HEK293T (cell line): Measurements from ENCODE around the gene BMPR1B.

ENCODE experiments used
- ARNT ChIP-seq: fragments of 450-650 bp; IDR thresholded peaks from 2 replicates; pipeline ENCODE4 v1.6.1; 2017; ENCODE audit warnings: mild to moderate bottlenecking
- BHLHE40 ChIP-seq: fragments of 450-650 bp; IDR thresholded peaks from 2 replicates; pipeline ENCODE4 v1.6.1; 2016; ENCODE audit warnings: mild to moderate bottlenecking, moderate library complexity, borderline replicate concordance
- ELF4 ChIP-seq: fragments of 450-650 bp; IDR thresholded peaks from 2 replicates; pipeline ENCODE4 v1.6.1; 2017; ENCODE audit warnings: antibody characterized with exemption
- FOXK2 ChIP-seq: fragments of 450-650 bp; IDR thresholded peaks from 2 replicates; pipeline ENCODE4 v1.6.1; 2016; ENCODE audit warnings: mild to moderate bottlenecking
- FOXM1 ChIP-seq: fragments of 450-650 bp; IDR thresholded peaks from 2 replicates; pipeline ENCODE4 v1.6.1; 2017; ENCODE audit warnings: mild to moderate bottlenecking, borderline replicate concordance
- L3MBTL2 ChIP-seq: fragments of 450-650 bp; conservative IDR thresholded peaks from 2 replicates; pipeline ENCODE4 v1.6.1; 2016; ENCODE audit warnings: mild to moderate bottlenecking
- LEF1 ChIP-seq: fragments of 450-650 bp; IDR thresholded peaks from 2 replicates; pipeline ENCODE4 v1.6.1; 2017; ENCODE audit warnings: mild to moderate bottlenecking, borderline replicate concordance
- NFRKB ChIP-seq: fragments of 450-650 bp; IDR thresholded peaks from 2 replicates; pipeline ENCODE4 v1.6.1; 2016; ENCODE audit warnings: mild to moderate bottlenecking, moderate library complexity
- SP1 ChIP-seq: fragments of 450-650 bp; IDR thresholded peaks from 2 replicates; pipeline ENCODE4 v1.6.1; 2017
- TARDBP ChIP-seq: fragments of 450-650 bp; IDR thresholded peaks from 2 replicates; pipeline ENCODE4 v1.6.1; 2016

- TF ChIP-seq ELF4 (no peak), SP1 (no peak), LEF1 (no peak), TARDBP (no peak), ARNT (no peak), NFRKB (no peak), FOXM1 (no peak), FOXK2 (no peak), BHLHE40 (no peak), L3MBTL2 (no peak)
Observed at GRCh38 chr4:95181243-95181995, 423.7 kb downstream of the BMPR1B start.
